OCI-LY7 (cell line): ENCODE results near the gene GP1BA. TPM values are rescaled to one million over a fixed set of nuclear protein-coding genes. Genes with fewer than 3 reads are reported as not detected.
A peak's percentile ranks its signal among the peaks of the same experiment; 100 is the strongest.
"Not testable (repeated sequence)": the region's sequence is repeated elsewhere in the genome, so short reads cannot be mapped to it uniquely, and the experiment has no call there.

Experiments used
- BruUV-seq: library from RNA; stranded (reverse); fragments of 400-500 nt; replicated peaks from 2 replicates; lab custom pipeline; 2021; lab: Mats Ljungman, UMichigan
- CTCF ChIA-PET: fragments of 300-600 bp; sonication (Branson Sonifier 250); formaldehyde crosslinking; loops from one replicate; lab custom pipeline; 2022; ENCODE audit warnings: antibody characterized with exemption; ENCODE audit not compliant: unreplicated experiment; lab: Charles Lee
- POLR2A ChIA-PET: fragments of 300-600 bp; sonication (Branson Sonifier 250); formaldehyde crosslinking; loops from one replicate; lab custom pipeline; 2022; ENCODE audit warnings: antibody characterized with exemption; lab: Charles Lee
- DNase-seq: peaks from one replicate; pipeline ENCODE4 v3.0.0-alpha.2; 2015; ENCODE audit warnings: low spot score
- H2AFZ ChIP-seq: fragments of 200-600 bp; sonication (generic), shearing (Covaris generic); 2 replicates; pipeline ENCODE4 v1.6.1; 2014; ENCODE audit warnings: mild to moderate bottlenecking, antibody characterized with exemption, low read length, moderate library complexity
- H3K27ac ChIP-seq: fragments of 200-600 bp; sonication (generic); 2 replicates; pipeline ENCODE4 v1.5.1; 2014; ENCODE audit warnings: mixed run types, low read depth, mild to moderate bottlenecking, moderate library complexity, low read length, inconsistent platforms; ENCODE audit not compliant: poor library complexity, severe bottlenecking
- H3K36me3 ChIP-seq: fragments of 200-600 bp; sonication (generic); 2 replicates; pipeline ENCODE4 v1.6.1; 2014; ENCODE audit warnings: mild to moderate bottlenecking, antibody characterized with exemption, low read length, moderate library complexity, mixed read lengths; ENCODE audit not compliant: insufficient read depth
- H3K4me1 ChIP-seq: fragments of 200-600 bp; sonication (generic); 2 replicates; pipeline ENCODE4 v1.5.1; 2014; ENCODE audit warnings: mild to moderate bottlenecking, low read length; ENCODE audit not compliant: insufficient read depth, poor library complexity, severe bottlenecking
- H3K4me2 ChIP-seq: fragments of 200-600 bp; sonication (generic); 2 replicates; pipeline ENCODE4 v1.6.1; 2014; ENCODE audit warnings: mild to moderate bottlenecking, low read length
- H3K4me3 ChIP-seq: fragments of 200-600 bp; sonication (generic); 2 replicates; pipeline ENCODE4 v1.5.1; 2014; ENCODE audit warnings: mild to moderate bottlenecking, low read depth, low read length; ENCODE audit not compliant: poor library complexity, severe bottlenecking
- H3K79me2 ChIP-seq: fragments of 200-600 bp; sonication (generic); 2 replicates; pipeline ENCODE4 v1.6.1; 2016; ENCODE audit warnings: low read depth, mild to moderate bottlenecking, low read length, moderate library complexity, mixed read lengths; ENCODE audit not compliant: insufficient read depth
- H3K9me2 ChIP-seq: fragments of 200-600 bp; sonication (generic); 2 replicates; pipeline ENCODE4 v1.6.1; 2016; ENCODE audit warnings: mild to moderate bottlenecking, low read length, mixed read lengths; ENCODE audit not compliant: insufficient read depth
- H3K9me3 ChIP-seq: fragments of 200-600 bp; sonication (generic); 2 replicates; pipeline ENCODE4 v1.6.1; 2014; ENCODE audit warnings: mild to moderate bottlenecking, mixed run types, low read length, mixed read lengths
- H4K20me1 ChIP-seq: fragments of 200-600 bp; sonication (generic); 2 replicates; pipeline ENCODE4 v1.6.1; 2014; ENCODE audit warnings: mild to moderate bottlenecking, antibody characterized with exemption, low read length, moderate library complexity, mixed read lengths; ENCODE audit not compliant: insufficient read depth
- EZH2phosphoT487 ChIP-seq: fragments of 200-600 bp; sonication (generic); IDR thresholded peaks from 2 replicates; pipeline ENCODE4 v1.6.1; 2018; ENCODE audit warnings: low read depth, borderline replicate concordance, mild to moderate bottlenecking, mixed run types, antibody characterized with exemption, low read length, moderate library complexity, mixed read lengths
- intact Hi-C: fragments of 100-400 bp; cut with micrococcal nuclease; formaldehyde crosslinking; loops from one replicate; pipeline ENCODE4 v1.10.0; 2022; ENCODE audit not compliant: unreplicated experiment
- total RNA-seq, 2 experiments: library from RNA; depleted of rRNA in 1 of 2; stranded (reverse); fragments of >200 nt in 1 of 2; shearing (Covaris generic) in 1 of 2; gene quantifications; 2 replicates each; pipeline ENCODE4 v1.2.3, GENCODE V29; 2014 to 2022
- TF ChIP-seq, protein P1 (sequence below): fragments of 200-600 bp; sonication (generic); conservative IDR thresholded peaks from 2 replicates; pipeline ENCODE4 v1.5.1; 2014; ENCODE audit warnings: mild to moderate bottlenecking, antibody characterized with exemption, low read length, moderate library complexity, mixed read lengths

GP1BA gene
- total RNA-seq, 2 experiments from 2014 or later: not detected

DNA sequence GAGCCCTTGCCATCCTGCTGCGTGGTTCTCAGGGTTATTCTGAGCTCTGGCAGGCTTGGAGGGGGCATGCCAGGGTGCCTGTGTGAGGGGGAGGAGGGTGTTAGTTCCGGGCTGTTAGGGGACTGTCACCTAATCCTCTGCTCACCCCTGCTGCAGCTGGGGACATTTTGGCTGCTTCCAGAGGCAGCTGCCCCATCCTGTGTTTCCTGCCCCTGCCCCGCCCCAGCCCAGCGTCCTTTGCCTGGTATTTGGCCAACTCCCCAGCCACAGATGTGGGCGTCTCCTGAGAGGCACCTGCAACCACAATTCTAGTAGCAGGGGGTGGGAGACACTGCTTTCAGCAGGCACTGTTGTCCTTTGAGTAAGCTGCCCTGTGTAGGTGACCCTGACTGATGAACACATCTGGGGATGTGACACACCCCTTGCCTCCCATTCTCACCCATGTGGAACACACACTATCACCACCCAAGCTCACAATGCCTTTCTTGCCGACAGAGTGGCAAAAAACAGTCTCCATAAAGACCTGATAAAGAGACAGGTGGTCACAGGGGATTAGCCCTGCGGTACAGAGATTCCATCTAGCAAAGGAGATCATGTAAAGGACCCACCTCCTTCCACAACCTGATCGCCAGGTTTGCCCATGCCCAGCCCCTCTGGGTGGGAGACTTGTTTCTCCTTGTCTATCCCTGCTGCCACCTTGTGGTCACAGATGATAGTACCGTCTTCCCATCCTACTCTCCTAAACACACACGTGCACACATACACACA lies 28.8 kb upstream of the GP1BA start, which contains the start of gene CHRNE:
CHRNE (minus strand) TSS at position 48 of the 768 bp plus-strand sequence; CDS start at position 13, 35 bp downstream.
- Histone ChIP-seq H3K9me3 (no peaks in the 10 kb centered on the region), H3K79me2 (no peaks in the 10 kb centered on the region), H3K36me3 (no peaks in the 10 kb centered on the region), H3K4me2 (peak within 1 kb of the TSS; percentile 53; the same call in 1 of the 2 replicates), H4K20me1 (no peaks in the 10 kb centered on the region), H2AFZ (no peak within 1 kb of the TSS), H3K4me1 (peaks cover 9% of the 10 kb centered on the region), H3K27ac (no peak within 1 kb of the TSS), H3K9me2 (no peaks in the 10 kb centered on the region), H3K4me3 (no peak within 1 kb of the TSS)
- TF ChIP-seq EZH2phosphoT487: no peak
- TF ChIP-seq, protein P1, sequence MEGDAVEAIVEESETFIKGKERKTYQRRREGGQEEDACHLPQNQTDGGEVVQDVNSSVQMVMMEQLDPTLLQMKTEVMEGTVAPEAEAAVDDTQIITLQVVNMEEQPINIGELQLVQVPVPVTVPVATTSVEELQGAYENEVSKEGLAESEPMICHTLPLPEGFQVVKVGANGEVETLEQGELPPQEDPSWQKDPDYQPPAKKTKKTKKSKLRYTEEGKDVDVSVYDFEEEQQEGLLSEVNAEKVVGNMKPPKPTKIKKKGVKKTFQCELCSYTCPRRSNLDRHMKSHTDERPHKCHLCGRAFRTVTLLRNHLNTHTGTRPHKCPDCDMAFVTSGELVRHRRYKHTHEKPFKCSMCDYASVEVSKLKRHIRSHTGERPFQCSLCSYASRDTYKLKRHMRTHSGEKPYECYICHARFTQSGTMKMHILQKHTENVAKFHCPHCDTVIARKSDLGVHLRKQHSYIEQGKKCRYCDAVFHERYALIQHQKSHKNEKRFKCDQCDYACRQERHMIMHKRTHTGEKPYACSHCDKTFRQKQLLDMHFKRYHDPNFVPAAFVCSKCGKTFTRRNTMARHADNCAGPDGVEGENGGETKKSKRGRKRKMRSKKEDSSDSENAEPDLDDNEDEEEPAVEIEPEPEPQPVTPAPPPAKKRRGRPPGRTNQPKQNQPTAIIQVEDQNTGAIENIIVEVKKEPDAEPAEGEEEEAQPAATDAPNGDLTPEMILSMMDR: peak; percentile 83
- CTCF ChIA-PET: interaction anchor here (0.7 kb wide), 1 partner anchor 172 kb away, joined by 4 read pairs; the partner anchor contains the start of gene MED11
- DNase-seq: peak; percentile 85
- intact Hi-C loops: loop anchor here (5.0 to 10.0 kb wide), 2 partner anchors 268 to 336 kb away; no protein-coding TSS in a partner anchor
- BruUV-seq: no TSS peak
- POLR2A ChIA-PET: interaction anchor here (0.6 kb wide), 1 partner anchor 495 kb away, joined by 4 read pairs; no protein-coding TSS in a partner anchor

GRCh38 chr17:4906642-4907041 lies 25.4 kb upstream of the GP1BA start:
- DNase-seq, H3K4me2 ChIP-seq, POLR2A ChIA-PET, H2AFZ ChIP-seq, H4K20me1 ChIP-seq, H3K9me3 ChIP-seq, BruUV-seq, H3K4me3 ChIP-seq, H3K36me3 ChIP-seq, H3K9me2 ChIP-seq, CTCF ChIA-PET, H3K27ac ChIP-seq, H3K4me1 ChIP-seq, H3K79me2 ChIP-seq: not testable (repeated sequence)
- intact Hi-C loops: loop anchor here (5.0 to 10.0 kb wide), 2 partner anchors 81 to 272 kb away; partner anchors contain the start of gene CAMTA2

- no peaks in the 10 kb centered on the region for H3K79me2 ChIP-seq
- H3K36me3 ChIP-seq: no peaks in the 10 kb centered on the region
- no peak overlapping the region for H3K27ac ChIP-seq
- no peak overlapping the region for H3K4me2 ChIP-seq
- intact Hi-C loops: loop anchor here (2.0 to 10.0 kb wide), 3 partner anchors 79 to 274 kb away; partner anchors contain the start of gene CAMTA2
- no TSS peak for BruUV-seq
- ChIA-PET CTCF (no interaction called here), POLR2A (no interaction called here)
- no peak overlapping the region for H3K4me3 ChIP-seq
- DNase-seq: no peak
- no peaks in the 10 kb centered on the region for H3K9me2 ChIP-seq
- H2AFZ ChIP-seq: no peak overlapping the region
- no peaks in the 10 kb centered on the region for H3K9me3 ChIP-seq
- TF ChIP-seq, protein P1: no peak
- TF ChIP-seq EZH2phosphoT487: no peak
- H4K20me1 ChIP-seq: no peaks in the 10 kb centered on the region
- H3K4me1 ChIP-seq: peaks cover 3% of the 10 kb centered on the region
Measured at GRCh38 chr17:4908301-4908700, 23.8 kb upstream of the GP1BA start.
